Neuronal stem cell (in vitro differentiated cells): ENCODE measurements around the gene UBL7.

Experiments used
- DNase-seq: peaks from one replicate; pipeline ENCODE4 v3.0.0-alpha.2; 2013; ENCODE audit warnings: low spot score
- H2AFZ ChIP-seq: one replicate; pipeline ENCODE4 v1.6.1; 2013; ENCODE audit warnings: mild to moderate bottlenecking, low read length, inconsistent platforms
- H2AK5ac ChIP-seq: 2 replicates; pipeline ENCODE4 v1.6.1; 2013; ENCODE audit warnings: low read depth, mild to moderate bottlenecking, inconsistent platforms, low read length, moderate library complexity, mixed read lengths
- H2BK120ac ChIP-seq: 2 replicates; pipeline ENCODE4 v1.6.1; 2013; ENCODE audit warnings: low read depth, mild to moderate bottlenecking, inconsistent platforms, low read length, moderate library complexity, mixed read lengths
- H2BK12ac ChIP-seq: one replicate; pipeline ENCODE4 v1.6.1; 2013; ENCODE audit warnings: low read length, inconsistent platforms
- H2BK15ac ChIP-seq: 2 replicates; pipeline ENCODE4 v1.6.1; 2013; ENCODE audit warnings: mild to moderate bottlenecking, low read length, inconsistent platforms, mixed read lengths
- H2BK5ac ChIP-seq: one replicate; pipeline ENCODE4 v1.6.1; 2013; ENCODE audit warnings: inconsistent platforms, mild to moderate bottlenecking, low read length, moderate library complexity
- H3K14ac ChIP-seq: one replicate; pipeline ENCODE4 v1.6.1; 2013; ENCODE audit warnings: low read length, inconsistent platforms
- H3K18ac ChIP-seq: 2 replicates; pipeline ENCODE4 v1.6.1; 2013; ENCODE audit warnings: low read length, inconsistent platforms
- H3K23ac ChIP-seq: 2 replicates; pipeline ENCODE4 v1.6.1; 2013; ENCODE audit warnings: low read depth, mild to moderate bottlenecking, mixed read lengths, low read length, inconsistent platforms; ENCODE audit not compliant: poor library complexity
- H3K27ac ChIP-seq: replicated peaks from 3 replicates; pipeline ENCODE4 v1.5.1; 2013; ENCODE audit warnings: low read length, inconsistent platforms
- H3K27me3 ChIP-seq, 3 experiments: 2 replicates each; pipeline ENCODE4 v1.6.1; 2013; ENCODE audit warnings: low read length in 3 of 3, mild to moderate bottlenecking in 2 of 3, inconsistent platforms in 1 of 3, low read depth in 1 of 3, mixed read lengths in 1 of 3, moderate library complexity in 1 of 3; ENCODE audit not compliant: control insufficient read depth in 3 of 3, insufficient read depth in 3 of 3
- H3K36me3 ChIP-seq, 2 donors: replicated peaks in 1 of 2; 2 replicates each; pipeline ENCODE4 v1.6.1; 2013; ENCODE audit warnings: low read length in 2 of 2; ENCODE audit not compliant: control insufficient read depth in 2 of 2, insufficient read depth in 2 of 2
- H3K4ac ChIP-seq: 2 replicates; pipeline ENCODE4 v1.6.1; 2013; ENCODE audit warnings: inconsistent platforms, mild to moderate bottlenecking, low read length, moderate library complexity
- H3K4me1 ChIP-seq, 2 donors: 1 replicate in 1 of 2; 2 replicates in 1 of 2; pipeline ENCODE4 v1.6.1; 2013; ENCODE audit warnings: low read length in 2 of 2, low read depth in 1 of 2; ENCODE audit not compliant: control insufficient read depth in 2 of 2, insufficient read depth in 1 of 2
- H3K4me2 ChIP-seq: one replicate; pipeline ENCODE4 v1.6.1; 2013; ENCODE audit warnings: mild to moderate bottlenecking, low read length, inconsistent platforms; ENCODE audit not compliant: insufficient read depth, poor library complexity, severe bottlenecking
- H3K4me3 ChIP-seq, 2 donors: 2 replicates each; pipeline ENCODE4 v1.5.1; 2013; ENCODE audit warnings: low read length in 2 of 2, mild to moderate bottlenecking in 2 of 2, inconsistent platforms in 1 of 2, moderate library complexity in 1 of 2
- H3K79me1 ChIP-seq: one replicate; pipeline ENCODE4 v1.6.1; 2013; ENCODE audit warnings: low read depth, mild to moderate bottlenecking, inconsistent platforms, low read length, moderate library complexity
- H3K9ac ChIP-seq: one replicate; pipeline ENCODE4 v1.6.1; 2013; ENCODE audit warnings: mild to moderate bottlenecking, low read depth, low read length, inconsistent platforms; ENCODE audit not compliant: poor library complexity
- H3K9me3 ChIP-seq, 2 donors: replicated peaks in 1 of 2; 2 replicates each; pipeline versions ENCODE3 to v1.6.1; 2013; ENCODE audit warnings: low read length in 2 of 2, mild to moderate bottlenecking in 2 of 2, inconsistent platforms in 1 of 2, low read depth in 1 of 2, mixed read lengths in 1 of 2, moderate library complexity in 1 of 2; ENCODE audit not compliant: control insufficient read depth in 2 of 2, insufficient read depth in 1 of 2
- H4K8ac ChIP-seq: one replicate; pipeline ENCODE4 v1.6.1; 2013; ENCODE audit warnings: low read depth, mild to moderate bottlenecking, inconsistent platforms, low read length, moderate library complexity
- H4K91ac ChIP-seq: one replicate; pipeline ENCODE4 v1.6.1; 2013; ENCODE audit warnings: low read length, low read depth, mild to moderate bottlenecking, inconsistent platforms; ENCODE audit not compliant: poor library complexity
- WGBS, 2 donors: extraction: QIAGEN DNeasy Blood & Tissue Kit; methylation state at CpG; one replicate each; pipeline ENCODE4 v1.1.7; 2013; ENCODE audit warnings: missing lambda C conversion rate in 2 of 2, mixed read lengths in 1 of 2; ENCODE audit not compliant: insufficient read length in 2 of 2, insufficient replicate concordance in 1 of 2; ENCODE audit errors: extremely low coverage in 2 of 2; 5-methylcytosine and 5-hydroxymethylcytosine counted together

Gene UBL7

GRCh38 chr15:74444106-74445062, 16.6 kb downstream of the UBL7 start:
- no peak overlapping the region for H3K23ac ChIP-seq
- no peak for DNase-seq
- no peak overlapping the region for H4K91ac ChIP-seq
- H3K4me1 ChIP-seq = peaks cover 0 to 13% of the 10 kb centered on the region in 2 donors
- no peak overlapping the region for H2BK5ac ChIP-seq
- no CpG with 5 or more reads among the region's 8 CpGs for WGBS, 2 donors
- H2BK120ac ChIP-seq = no peak overlapping the region
- peaks cover 21 to 51% of the 10 kb centered on the region in 2 donors for H3K36me3 ChIP-seq
- no peak overlapping the region for H3K27ac ChIP-seq
- no peak overlapping the region for H3K4ac ChIP-seq
- no peak overlapping the region for H3K18ac ChIP-seq
- no peak overlapping the region for H2BK12ac ChIP-seq
- H3K4me2 ChIP-seq = no peak overlapping the region
- H3K4me3 ChIP-seq = no peak overlapping the region
- no peaks in the 10 kb centered on the region for H3K79me1 ChIP-seq
- no peak overlapping the region for H4K8ac ChIP-seq
- no peak overlapping the region for H2BK15ac ChIP-seq
- H3K9ac ChIP-seq = no peak overlapping the region
- H2AFZ ChIP-seq = no peak overlapping the region
- no peak overlapping the region for H3K14ac ChIP-seq
- H2AK5ac ChIP-seq = peak overlapping the region; percentile 8
- no peaks in the 10 kb centered on the region for H3K9me3 ChIP-seq
- peaks cover 0 to 12% (median 0%) of the 10 kb centered on the region in 3 experiments for H3K27me3 ChIP-seq

- Histone ChIP-seq H3K9me3 (no peaks in the 10 kb centered on the region), H2BK12ac (no peak overlapping the region), H3K27me3 (peaks cover 0 to 12% (median 0%) of the 10 kb centered on the region in 3 experiments), H3K9ac (peak overlapping the region; percentile 38), H2AK5ac (peak overlapping the region; percentile 29), H3K4me2 (no peak overlapping the region), H3K14ac (no peak overlapping the region), H3K18ac (peak overlapping the region; percentile 38), H2BK15ac (no peak overlapping the region), H3K4me1 (peaks cover 0 to 13% of the 10 kb centered on the region in 2 donors), H3K4ac (no peak overlapping the region), H2AFZ (no peak overlapping the region), H3K36me3 (peaks cover 11 to 40% of the 10 kb centered on the region in 2 donors), H3K23ac (no peak overlapping the region), H4K8ac (no peak overlapping the region), H2BK120ac (no peak overlapping the region), H2BK5ac (no peak overlapping the region), H4K91ac (no peak overlapping the region), H3K4me3 (no peak overlapping the region), H3K79me1 (no peaks in the 10 kb centered on the region), H3K27ac (no peak overlapping the region)
- WGBS, 2 donors = no CpG with 5 or more reads among the region's 14 CpGs
- DNase-seq = no peak
These were observed 17.7 kb downstream of the UBL7 start for GRCh38 chr15:74443100-74443909.

DNA sequence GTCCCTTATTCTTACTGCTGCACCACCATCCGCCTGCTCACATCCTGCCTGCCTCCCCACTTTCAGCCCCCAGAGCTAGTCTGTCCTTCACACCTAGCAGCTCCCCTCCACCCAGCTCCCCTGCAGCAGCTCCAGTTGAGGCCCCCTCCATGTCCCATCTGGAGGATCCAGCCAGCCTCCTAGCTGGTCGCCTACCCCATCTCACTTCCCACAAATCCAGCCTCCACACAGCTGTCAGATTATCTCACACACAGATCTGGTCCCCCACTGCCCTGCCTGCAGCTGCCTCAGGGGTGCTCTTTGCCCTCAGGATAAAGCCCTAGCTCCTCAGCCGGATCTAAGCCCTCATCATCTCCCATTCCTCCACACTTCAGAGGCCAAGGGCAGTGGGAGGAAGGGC, 18.4 kb downstream of the UBL7 start:
- WGBS, 2 donors = no CpG with 5 or more reads among the region's 3 CpGs
- no peak overlapping the region for H3K14ac ChIP-seq
- no peak overlapping the region for H4K8ac ChIP-seq
- no peaks in the 10 kb centered on the region for H3K9me3 ChIP-seq
- H2BK15ac ChIP-seq = no peak overlapping the region
- H3K23ac ChIP-seq = no peak overlapping the region
- no peak overlapping the region for H3K4me3 ChIP-seq
- peak overlapping the region; percentile 38 for H3K18ac ChIP-seq
- no peak overlapping the region for H3K27ac ChIP-seq
- peaks cover 0 to 12% (median 0%) of the 10 kb centered on the region in 3 experiments for H3K27me3 ChIP-seq
- no peaks in the 10 kb centered on the region for H3K79me1 ChIP-seq
- H4K91ac ChIP-seq = no peak overlapping the region
- no peak overlapping the region for H2AFZ ChIP-seq
- peaks cover 4 to 33% of the 10 kb centered on the region in 2 donors for H3K36me3 ChIP-seq
- H2BK5ac ChIP-seq = no peak overlapping the region
- H3K9ac ChIP-seq = peak overlapping the region; percentile 38
- H3K4ac ChIP-seq = no peak overlapping the region
- H2BK120ac ChIP-seq = no peak overlapping the region
- H3K4me2 ChIP-seq = no peak overlapping the region
- H2BK12ac ChIP-seq = no peak overlapping the region
- DNase-seq = no peak
- H2AK5ac ChIP-seq = peak overlapping the region; percentile 29
- H3K4me1 ChIP-seq = peaks cover 0 to 13% of the 10 kb centered on the region in 2 donors

- peaks cover 0 to 13% of the 10 kb centered on the region in 2 donors for H3K4me1 ChIP-seq
These were observed 18.9 kb downstream of the UBL7 start for GRCh38 chr15:74442063-74442462.

More at GRCh38 chr15:74442063-74442462, 18.9 kb downstream of the UBL7 start:
- Histone ChIP-seq H3K4me2 (no peak overlapping the region), H2BK120ac (no peak overlapping the region), H3K18ac (no peak overlapping the region), H3K9me3 (no peaks in the 10 kb centered on the region), H3K4ac (no peak overlapping the region), H3K27me3 (peaks cover 0 to 14% (median 0%) of the 10 kb centered on the region in 3 experiments), H3K9ac (no peak overlapping the region), H2BK5ac (no peak overlapping the region), H2AK5ac (no peak overlapping the region), H2BK15ac (no peak overlapping the region), H3K14ac (no peak overlapping the region), H3K4me3 (no peak overlapping the region), H3K36me3 (peaks cover 3 to 29% of the 10 kb centered on the region in 2 donors), H4K8ac (no peak overlapping the region), H2BK12ac (no peak overlapping the region), H2AFZ (no peak overlapping the region), H3K23ac (no peak overlapping the region), H4K91ac (no peak overlapping the region), H3K79me1 (no peaks in the 10 kb centered on the region), H3K27ac (no peak overlapping the region)
- WGBS, 2 donors = no CpG with 5 or more reads among the region's 3 CpGs
- DNase-seq = no peak
